Tibial nerve (tissue), 4 donors: ENCODE data around the gene DDX28. TPM values are rescaled to one million over a fixed set of nuclear protein-coding genes. Genes with fewer than 3 reads are reported as not detected.

ENCODE experiments used
- DNase-seq, 2 donors: peaks; one replicate each; pipeline ENCODE4 v3.0.0-alpha.2; 2019; ENCODE audit warnings: low spot score in 2 of 2
- H3K27ac ChIP-seq, 4 donors: fragments of 200-600 bp; sonication (generic) in 3 of 4; one replicate each; pipeline ENCODE4 v1.5.1; 2017 to 2019; ENCODE audit warnings: mild to moderate bottlenecking in 1 of 4
- H3K27me3 ChIP-seq, 2 donors: fragments of 200-600 bp; sonication (generic) in 1 of 2; one replicate each; pipeline versions ENCODE4 v1.5.1 to v1.6.0; 2017 to 2019
- H3K36me3 ChIP-seq, 3 donors: fragments of 200-600 bp; sonication (generic); one replicate each; pipeline ENCODE4 v1.5.1; 2018 to 2019
- H3K4me1 ChIP-seq, 4 donors: fragments of 200-600 bp; sonication (generic) in 3 of 4; one replicate each; pipeline ENCODE4 v1.5.1; 2017 to 2019
- H3K4me3 ChIP-seq, 4 donors: fragments of 200-600 bp; sonication (generic) in 3 of 4; one replicate each; pipeline ENCODE4 v1.5.1; 2017 to 2019; ENCODE audit warnings: mild to moderate bottlenecking in 1 of 4, moderate library complexity in 1 of 4
- H3K9me3 ChIP-seq, 4 donors: fragments of 200-600 bp; sonication (generic) in 3 of 4; one replicate each; pipeline ENCODE4 v1.5.1; 2017 to 2019
- EP300 ChIP-seq, 2 donors: sonication (generic); formaldehyde crosslinking; IDR thresholded peaks; one replicate each; pipeline ENCODE4 v1.6.1; 2017; ENCODE audit warnings: antibody characterized with exemption in 2 of 2, mild to moderate bottlenecking in 1 of 2
- POLR2A ChIP-seq, 2 donors: fragments of 450-650 bp; IDR thresholded peaks; one replicate each; pipeline ENCODE4 v1.6.1; 2017; ENCODE audit warnings: antibody characterized with exemption in 2 of 2, mild to moderate bottlenecking in 2 of 2, moderate library complexity in 2 of 2
- WGBS, 2 donors: methylation state at CpG; one replicate each; pipeline ENCODE4 v1.1.5; 2018; 5-methylcytosine and 5-hydroxymethylcytosine counted together
- total RNA-seq, 4 donors: library from RNA; depleted of rRNA; stranded (reverse); fragments of >200 nt; gene quantifications; one replicate each; pipeline ENCODE4 v1.1.0, GENCODE V29; 2016
- TF ChIP-seq, protein P1 (sequence below), 5 experiments: fragments of 200-600 bp in 3 of 5; fragments of 450-650 bp in 2 of 5; sonication (generic) in 3 of 5; IDR thresholded peaks; one replicate each; pipeline ENCODE4 v1.5.1; 2016 to 2019; ENCODE audit warnings: antibody characterized with exemption in 5 of 5, mild to moderate bottlenecking in 3 of 5, moderate library complexity in 2 of 5

Gene DDX28
- total RNA-seq, 4 donors from 2014 or later = 6.7 to 11.7 (median 10.8) TPM

DNA sequence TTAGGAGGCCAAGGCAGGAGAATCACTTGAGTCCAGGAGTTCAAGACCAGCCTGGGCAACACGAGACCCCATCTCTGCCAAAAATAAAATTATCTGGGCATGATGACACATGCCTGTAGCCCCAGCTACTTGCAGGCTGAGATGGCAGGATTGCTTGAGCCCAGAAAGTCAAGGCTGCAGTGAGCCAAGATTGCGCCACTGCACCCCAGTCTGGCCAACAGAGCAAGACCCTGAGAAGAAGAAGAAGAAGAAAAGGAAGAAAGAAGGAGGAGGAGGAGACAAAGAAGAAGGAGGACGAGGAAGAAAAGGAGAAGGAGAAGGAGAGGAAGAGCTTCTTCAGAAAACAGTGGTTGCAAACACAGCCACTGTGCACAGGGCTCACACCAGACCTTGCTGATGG, 34.4 kb downstream of the DDX28 start:
- no peaks in the 10 kb centered on the region for H3K27me3 ChIP-seq
- no peak overlapping the region for H3K27ac ChIP-seq
- TF ChIP-seq, protein P1, sequence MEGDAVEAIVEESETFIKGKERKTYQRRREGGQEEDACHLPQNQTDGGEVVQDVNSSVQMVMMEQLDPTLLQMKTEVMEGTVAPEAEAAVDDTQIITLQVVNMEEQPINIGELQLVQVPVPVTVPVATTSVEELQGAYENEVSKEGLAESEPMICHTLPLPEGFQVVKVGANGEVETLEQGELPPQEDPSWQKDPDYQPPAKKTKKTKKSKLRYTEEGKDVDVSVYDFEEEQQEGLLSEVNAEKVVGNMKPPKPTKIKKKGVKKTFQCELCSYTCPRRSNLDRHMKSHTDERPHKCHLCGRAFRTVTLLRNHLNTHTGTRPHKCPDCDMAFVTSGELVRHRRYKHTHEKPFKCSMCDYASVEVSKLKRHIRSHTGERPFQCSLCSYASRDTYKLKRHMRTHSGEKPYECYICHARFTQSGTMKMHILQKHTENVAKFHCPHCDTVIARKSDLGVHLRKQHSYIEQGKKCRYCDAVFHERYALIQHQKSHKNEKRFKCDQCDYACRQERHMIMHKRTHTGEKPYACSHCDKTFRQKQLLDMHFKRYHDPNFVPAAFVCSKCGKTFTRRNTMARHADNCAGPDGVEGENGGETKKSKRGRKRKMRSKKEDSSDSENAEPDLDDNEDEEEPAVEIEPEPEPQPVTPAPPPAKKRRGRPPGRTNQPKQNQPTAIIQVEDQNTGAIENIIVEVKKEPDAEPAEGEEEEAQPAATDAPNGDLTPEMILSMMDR (IDR thresholded peaks at IDR 0.05) = no peak
- no peak for TF ChIP-seq EP300 (IDR thresholded peaks at IDR 0.05)
- TF ChIP-seq POLR2A (IDR thresholded peaks at IDR 0.05) = no peak
- no peaks in the 10 kb centered on the region for H3K9me3 ChIP-seq
- DNase-seq = no peak
- H3K4me1 ChIP-seq = peaks cover 0 to 16% (median 5%) of the 10 kb centered on the region in 4 donors
- H3K36me3 ChIP-seq = no peaks in the 10 kb centered on the region
- no peak overlapping the region for H3K4me3 ChIP-seq
- 77 to 79% methylated on average over 3 of the region's 3 CpGs for WGBS, 2 donors

DNA sequence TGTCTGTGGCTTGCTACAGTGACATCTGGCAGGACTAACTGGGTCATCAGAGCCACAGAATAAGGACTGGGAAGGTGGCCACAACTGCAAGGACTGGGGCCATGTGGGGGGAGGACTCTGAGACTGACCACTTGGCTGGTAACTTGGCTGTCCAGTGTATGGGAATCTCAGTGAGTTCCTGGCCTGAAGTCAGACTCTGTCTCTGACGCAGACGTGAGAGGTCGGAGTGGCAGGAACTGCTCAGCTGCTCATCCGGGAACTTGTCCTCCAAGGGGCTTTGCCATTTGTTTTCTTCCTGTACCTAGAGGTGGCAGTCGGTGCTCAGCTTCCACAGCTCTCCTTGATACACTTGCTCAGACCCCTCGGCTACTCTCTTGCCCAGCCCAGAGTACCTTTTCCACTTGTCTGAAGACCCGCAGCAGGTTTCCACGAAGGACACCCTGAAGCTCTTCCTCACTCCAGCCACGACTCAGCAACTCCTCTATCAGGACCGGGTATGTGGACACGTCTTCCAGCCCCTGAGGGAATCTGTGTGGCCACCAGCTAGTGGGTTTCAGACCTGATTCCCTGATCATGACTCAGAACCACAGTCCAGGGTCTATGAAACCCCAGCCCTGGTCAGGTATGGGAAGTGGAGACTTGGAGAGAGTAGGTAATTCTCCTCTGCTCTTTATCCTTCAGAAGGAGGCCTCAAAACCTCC, 35.4 kb downstream of the DDX28 start:
- DNase-seq = no peak
- Histone ChIP-seq H3K27ac (no peak overlapping the region), H3K4me3 (no peak overlapping the region), H3K27me3 (no peaks in the 10 kb centered on the region), H3K4me1 (peaks cover 0 to 5% (median 0%) of the 10 kb centered on the region in 4 donors), H3K9me3 (no peaks in the 10 kb centered on the region), H3K36me3 (no peaks in the 10 kb centered on the region)
- TF ChIP-seq, protein P1 (IDR thresholded peaks at IDR 0.05) = no peak
- TF ChIP-seq POLR2A (IDR thresholded peaks at IDR 0.05) = no peak
- TF ChIP-seq EP300 (IDR thresholded peaks at IDR 0.05) = no peak
- WGBS, 2 donors = 65 to 72% methylated on average over 11 of the region's 11 CpGs

DNA sequence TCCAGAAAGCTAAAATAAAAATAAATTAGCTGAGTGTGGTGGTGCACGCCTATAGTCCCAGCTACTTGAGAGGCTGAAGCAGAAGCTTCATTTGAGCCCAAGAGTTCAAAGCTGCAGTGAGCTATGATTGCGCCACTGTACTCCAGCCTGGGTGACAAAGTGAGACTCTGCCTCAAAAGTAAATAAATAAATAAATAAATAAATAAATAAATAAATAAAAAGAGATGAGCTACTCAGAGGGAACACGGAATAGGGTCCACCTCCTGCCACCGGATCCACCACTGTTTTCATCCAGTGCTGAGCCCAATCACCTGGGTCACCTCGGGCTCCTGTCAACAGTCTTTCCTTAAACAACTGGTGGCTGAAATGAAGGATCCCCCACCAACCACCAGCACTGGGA, 36.1 kb downstream of the DDX28 start:
- Histone ChIP-seq H3K4me1 (peaks cover 0 to 4% (median 0%) of the 10 kb centered on the region in 4 donors), H3K4me3 (no peak overlapping the region), H3K27me3 (no peaks in the 10 kb centered on the region), H3K36me3 (no peaks in the 10 kb centered on the region), H3K27ac (no peak overlapping the region), H3K9me3 (no peaks in the 10 kb centered on the region)
- WGBS, 2 donors = 88 to 94% methylated on average over 5 of the region's 5 CpGs
- DNase-seq = no peak
- TF ChIP-seq POLR2A (IDR thresholded peaks at IDR 0.05) (no peak), EP300 (IDR thresholded peaks at IDR 0.05) (no peak)
- TF ChIP-seq, protein P1 (IDR thresholded peaks at IDR 0.05) = no peak

DNA sequence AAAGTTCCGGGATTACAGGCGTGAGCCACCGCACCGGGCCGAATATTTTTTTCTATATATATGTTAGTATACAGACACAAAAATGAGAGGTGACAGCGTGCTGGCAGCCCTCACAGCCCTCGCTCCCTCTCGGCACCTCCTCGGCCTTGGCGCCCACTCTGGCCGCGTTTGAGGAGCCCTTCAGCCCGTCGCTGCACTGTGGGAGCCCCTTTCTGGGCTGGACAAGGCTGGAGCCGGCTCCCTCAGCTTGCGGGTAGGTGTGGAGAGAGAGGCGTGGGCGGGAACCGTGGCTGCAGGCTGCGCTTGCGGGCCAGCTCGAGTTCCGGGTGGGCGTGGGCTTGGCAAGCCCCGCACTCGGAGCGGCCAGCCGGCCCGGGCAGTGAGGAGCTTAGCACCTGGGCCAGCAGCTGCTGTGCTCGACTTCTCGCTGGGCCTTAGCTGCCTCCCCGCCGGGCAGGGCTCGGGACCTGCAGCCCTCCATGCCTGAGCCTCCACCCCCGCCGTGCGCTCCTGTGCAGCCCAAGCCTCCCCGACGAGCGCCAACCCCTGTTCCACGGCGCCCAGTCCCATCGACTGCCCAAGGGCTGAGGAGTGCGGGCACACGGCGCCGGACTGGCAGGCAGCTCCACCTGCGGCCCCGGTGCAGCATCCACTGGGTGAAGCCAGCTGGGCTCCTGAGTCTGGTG, 40.9 kb downstream of the DDX28 start:
- Histone ChIP-seq H3K4me3 (no peak overlapping the region), H3K4me1 (peaks cover 0 to 4% (median 0%) of the 10 kb centered on the region in 4 donors), H3K27ac (no peak overlapping the region), H3K27me3 (peaks cover 0 to 9% of the 10 kb centered on the region in 2 donors), H3K36me3 (no peaks in the 10 kb centered on the region), H3K9me3 (no peaks in the 10 kb centered on the region)
- 94% methylated on average over 38 to 41 of the region's 49 CpGs for WGBS, 2 donors
- TF ChIP-seq, protein P1 (IDR thresholded peaks at IDR 0.05) = no peak
- TF ChIP-seq EP300 (IDR thresholded peaks at IDR 0.05) (no peak), POLR2A (IDR thresholded peaks at IDR 0.05) (no peak)
- DNase-seq = no peak
